Adipocyte (in vitro differentiated cells): ENCODE results near the gene TFDP2.
A peak's percentile ranks its signal among the peaks of the same experiment; 100 is the strongest.
"Not testable (repeated sequence)": the region's sequence is repeated elsewhere in the genome, so short reads cannot be mapped to it uniquely, and the experiment has no call there.

Experiments used
- DNase-seq: peaks from one replicate; pipeline ENCODE4 v3.0.0-alpha.2; 2015; ENCODE audit warnings: low read depth
- H3K27me3 ChIP-seq: replicated peaks from 2 replicates; pipeline ENCODE4 v1.7.0; 2013; ENCODE audit warnings: mild to moderate bottlenecking, low read length, moderate library complexity; ENCODE audit not compliant: control insufficient read depth, insufficient read depth
- H3K36me3 ChIP-seq: 2 replicates; pipeline ENCODE4 v1.7.0; 2013; ENCODE audit warnings: low read length, mild to moderate bottlenecking, moderate library complexity; ENCODE audit not compliant: control insufficient read depth, insufficient read depth, severe bottlenecking
- H3K4me1 ChIP-seq: 2 replicates; pipeline ENCODE4 v1.7.0; 2013; ENCODE audit warnings: mild to moderate bottlenecking, low read length, moderate library complexity; ENCODE audit not compliant: control insufficient read depth, insufficient read depth
- H3K4me3 ChIP-seq: 2 replicates; pipeline ENCODE4 v1.7.0; 2013; ENCODE audit warnings: mild to moderate bottlenecking, low read length, moderate library complexity
- H3K9ac ChIP-seq: 2 replicates; pipeline ENCODE4 v1.7.0; 2013; ENCODE audit warnings: mild to moderate bottlenecking, low read length, moderate library complexity
- H3K9me3 ChIP-seq: 2 replicates; pipeline ENCODE4 v1.7.0; 2013; ENCODE audit warnings: mild to moderate bottlenecking, low read length, moderate library complexity; ENCODE audit not compliant: control insufficient read depth

The TFDP2 gene

GRCh38 chr3:142095841-142096240 lies 53.5 kb downstream of the TFDP2 start:
- Histone ChIP-seq H3K27me3 (no peaks in the 10 kb centered on the region), H3K4me3 (no peak overlapping the region), H3K9ac (no peak overlapping the region), H3K36me3 (no peaks in the 10 kb centered on the region), H3K4me1 (no peaks in the 10 kb centered on the region), H3K9me3 (no peaks in the 10 kb centered on the region)
- DNase-seq = no peak

- H3K27me3 ChIP-seq, H3K9me3 ChIP-seq, H3K9ac ChIP-seq: not testable (repeated sequence)
Observed at GRCh38 chr3:142088925-142089324, 60.4 kb downstream of the TFDP2 start.

GRCh38 chr3:142088522-142088921 lies 60.8 kb downstream of the TFDP2 start:
- Histone ChIP-seq H3K36me3 (no peaks in the 10 kb centered on the region), H3K4me1 (peaks cover 5% of the 10 kb centered on the region), H3K9ac (no peak overlapping the region), H3K27me3 (no peaks in the 10 kb centered on the region), H3K4me3 (no peak overlapping the region), H3K9me3 (peaks cover 2% of the 10 kb centered on the region)
- peak; percentile 1 for DNase-seq

More at GRCh38 chr3:142088925-142089324, 60.4 kb downstream of the TFDP2 start:
- not testable (repeated sequence) for DNase-seq, H3K4me1 ChIP-seq, H3K4me3 ChIP-seq, H3K36me3 ChIP-seq

GRCh38 chr3:142087676-142088075 lies 61.7 kb downstream of the TFDP2 start:
- peaks cover 4% of the 10 kb centered on the region for H3K9me3 ChIP-seq
- no peaks in the 10 kb centered on the region for H3K27me3 ChIP-seq
- no peaks in the 10 kb centered on the region for H3K36me3 ChIP-seq
- H3K4me1 ChIP-seq = peaks cover 5% of the 10 kb centered on the region
- H3K9ac ChIP-seq = no peak overlapping the region
- DNase-seq = peak; percentile 14
- H3K4me3 ChIP-seq = no peak overlapping the region

- DNase-seq = no peak
- Histone ChIP-seq H3K27me3 (no peaks in the 10 kb centered on the region), H3K4me1 (peaks cover 5% of the 10 kb centered on the region)
Observed at GRCh38 chr3:142086581-142087090, 62.7 kb downstream of the TFDP2 start.

GRCh38 chr3:142081178-142081577 lies 68.2 kb downstream of the TFDP2 start:
- Histone ChIP-seq H3K9ac (no peak overlapping the region), H3K4me1 (no peaks in the 10 kb centered on the region), H3K9me3 (peaks cover 6% of the 10 kb centered on the region), H3K27me3 (no peaks in the 10 kb centered on the region), H3K4me3 (no peak overlapping the region), H3K36me3 (no peaks in the 10 kb centered on the region)
- no peak for DNase-seq

More at GRCh38 chr3:142086581-142087090, 62.7 kb downstream of the TFDP2 start:
- H3K9me3 ChIP-seq = peaks cover 4% of the 10 kb centered on the region
- no peaks in the 10 kb centered on the region for H3K36me3 ChIP-seq
- H3K4me3 ChIP-seq = no peak overlapping the region
- H3K9ac ChIP-seq = no peak overlapping the region

GRCh38 chr3:142077859-142078500 lies 71.4 kb downstream of the TFDP2 start:
- DNase-seq = no peak
- no peak overlapping the region for H3K4me3 ChIP-seq
- H3K27me3 ChIP-seq = no peaks in the 10 kb centered on the region
- no peaks in the 10 kb centered on the region for H3K4me1 ChIP-seq
- peaks cover 3% of the 10 kb centered on the region for H3K9me3 ChIP-seq
- H3K36me3 ChIP-seq = no peaks in the 10 kb centered on the region
- H3K9ac ChIP-seq = no peak overlapping the region

GRCh38 chr3:142077155-142077858 lies 72.0 kb downstream of the TFDP2 start:
- Histone ChIP-seq H3K9me3 (peaks cover 3% of the 10 kb centered on the region), H3K9ac (no peak overlapping the region), H3K27me3 (no peaks in the 10 kb centered on the region), H3K36me3 (no peaks in the 10 kb centered on the region), H3K4me3 (no peak overlapping the region), H3K4me1 (no peaks in the 10 kb centered on the region)
- no peak for DNase-seq

- not testable (repeated sequence) for H3K27me3 ChIP-seq, H3K4me1 ChIP-seq, H3K9me3 ChIP-seq, H3K4me3 ChIP-seq, DNase-seq, H3K9ac ChIP-seq, H3K36me3 ChIP-seq
Observed at GRCh38 chr3:142075656-142076055, 73.7 kb downstream of the TFDP2 start.

- H3K9ac ChIP-seq = no peak overlapping the region
- no peak for DNase-seq
- H3K9me3 ChIP-seq = no peaks in the 10 kb centered on the region
- H3K4me1 ChIP-seq = no peaks in the 10 kb centered on the region
- no peaks in the 10 kb centered on the region for H3K27me3 ChIP-seq
- no peaks in the 10 kb centered on the region for H3K36me3 ChIP-seq
- H3K4me3 ChIP-seq = no peak overlapping the region
Observed at GRCh38 chr3:142072816-142073215, 76.5 kb downstream of the TFDP2 start.

- no peaks in the 10 kb centered on the region for H3K4me1 ChIP-seq
- H3K9ac ChIP-seq = no peak overlapping the region
- H3K27me3 ChIP-seq = no peaks in the 10 kb centered on the region
- H3K9me3 ChIP-seq = no peaks in the 10 kb centered on the region
- DNase-seq = no peak
- no peak overlapping the region for H3K4me3 ChIP-seq
- no peaks in the 10 kb centered on the region for H3K36me3 ChIP-seq
Observed at GRCh38 chr3:142065932-142066331, 83.4 kb downstream of the TFDP2 start.
